Measurements from ENCODE around the gene SLC28A2. TPM values are rescaled to one million over a fixed set of nuclear protein-coding genes. Genes with fewer than 3 reads are reported as not detected.
A peak's percentile ranks its signal among the peaks of the same experiment; 100 is the strongest.

Gene SLC28A2
- total and polyA plus RNA-seq, 2 of the 13 experiments (the other 11 are each of a cell fraction or from before 2014, with no cell fraction given), result 0.01 to 0.11 TPM

DNA sequence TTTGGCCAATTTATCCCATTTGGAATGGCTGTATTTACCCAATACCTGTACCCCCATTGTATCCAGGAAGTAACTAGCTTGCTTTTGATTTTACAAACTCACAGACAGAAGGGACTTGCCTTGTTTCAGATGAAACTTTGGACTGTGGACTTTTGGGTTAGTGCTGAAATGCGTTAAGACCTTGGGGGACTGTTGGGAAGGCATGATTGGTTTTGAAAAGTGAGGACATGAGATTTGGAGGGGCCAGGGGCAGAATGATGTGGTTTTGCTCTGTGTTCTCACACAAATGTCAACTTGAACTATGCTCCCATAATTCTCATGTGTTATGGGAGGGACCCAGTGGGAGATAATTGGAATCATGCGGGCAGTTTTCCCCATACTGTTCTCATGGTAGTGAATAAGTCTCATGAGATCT is 46.9 kb downstream of the SLC28A2 start (continued):
- TF ChIP-seq, protein P1, sequence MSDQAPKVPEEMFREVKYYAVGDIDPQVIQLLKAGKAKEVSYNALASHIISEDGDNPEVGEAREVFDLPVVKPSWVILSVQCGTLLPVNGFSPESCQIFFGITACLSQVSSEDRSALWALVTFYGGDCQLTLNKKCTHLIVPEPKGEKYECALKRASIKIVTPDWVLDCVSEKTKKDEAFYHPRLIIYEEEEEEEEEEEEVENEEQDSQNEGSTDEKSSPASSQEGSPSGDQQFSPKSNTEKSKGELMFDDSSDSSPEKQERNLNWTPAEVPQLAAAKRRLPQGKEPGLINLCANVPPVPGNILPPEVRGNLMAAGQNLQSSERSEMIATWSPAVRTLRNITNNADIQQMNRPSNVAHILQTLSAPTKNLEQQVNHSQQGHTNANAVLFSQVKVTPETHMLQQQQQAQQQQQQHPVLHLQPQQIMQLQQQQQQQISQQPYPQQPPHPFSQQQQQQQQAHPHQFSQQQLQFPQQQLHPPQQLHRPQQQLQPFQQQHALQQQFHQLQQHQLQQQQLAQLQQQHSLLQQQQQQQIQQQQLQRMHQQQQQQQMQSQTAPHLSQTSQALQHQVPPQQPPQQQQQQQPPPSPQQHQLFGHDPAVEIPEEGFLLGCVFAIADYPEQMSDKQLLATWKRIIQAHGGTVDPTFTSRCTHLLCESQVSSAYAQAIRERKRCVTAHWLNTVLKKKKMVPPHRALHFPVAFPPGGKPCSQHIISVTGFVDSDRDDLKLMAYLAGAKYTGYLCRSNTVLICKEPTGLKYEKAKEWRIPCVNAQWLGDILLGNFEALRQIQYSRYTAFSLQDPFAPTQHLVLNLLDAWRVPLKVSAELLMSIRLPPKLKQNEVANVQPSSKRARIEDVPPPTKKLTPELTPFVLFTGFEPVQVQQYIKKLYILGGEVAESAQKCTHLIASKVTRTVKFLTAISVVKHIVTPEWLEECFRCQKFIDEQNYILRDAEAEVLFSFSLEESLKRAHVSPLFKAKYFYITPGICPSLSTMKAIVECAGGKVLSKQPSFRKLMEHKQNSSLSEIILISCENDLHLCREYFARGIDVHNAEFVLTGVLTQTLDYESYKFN (CRISPR knock-in tag; conservative IDR thresholded peaks at IDR 0.05), result peak; percentile 98
- peak; percentile 44; the same call in 1 of the 2 replicates for TF ChIP-seq ZNF501 (CRISPR knock-in tag; IDR thresholded peaks at IDR 0.05)
- peak; percentile 16; the same call in 1 of the 2 replicates for TF ChIP-seq NFYB (CRISPR knock-in tag; IDR thresholded peaks at IDR 0.05)
- TF ChIP-seq, protein P2, sequence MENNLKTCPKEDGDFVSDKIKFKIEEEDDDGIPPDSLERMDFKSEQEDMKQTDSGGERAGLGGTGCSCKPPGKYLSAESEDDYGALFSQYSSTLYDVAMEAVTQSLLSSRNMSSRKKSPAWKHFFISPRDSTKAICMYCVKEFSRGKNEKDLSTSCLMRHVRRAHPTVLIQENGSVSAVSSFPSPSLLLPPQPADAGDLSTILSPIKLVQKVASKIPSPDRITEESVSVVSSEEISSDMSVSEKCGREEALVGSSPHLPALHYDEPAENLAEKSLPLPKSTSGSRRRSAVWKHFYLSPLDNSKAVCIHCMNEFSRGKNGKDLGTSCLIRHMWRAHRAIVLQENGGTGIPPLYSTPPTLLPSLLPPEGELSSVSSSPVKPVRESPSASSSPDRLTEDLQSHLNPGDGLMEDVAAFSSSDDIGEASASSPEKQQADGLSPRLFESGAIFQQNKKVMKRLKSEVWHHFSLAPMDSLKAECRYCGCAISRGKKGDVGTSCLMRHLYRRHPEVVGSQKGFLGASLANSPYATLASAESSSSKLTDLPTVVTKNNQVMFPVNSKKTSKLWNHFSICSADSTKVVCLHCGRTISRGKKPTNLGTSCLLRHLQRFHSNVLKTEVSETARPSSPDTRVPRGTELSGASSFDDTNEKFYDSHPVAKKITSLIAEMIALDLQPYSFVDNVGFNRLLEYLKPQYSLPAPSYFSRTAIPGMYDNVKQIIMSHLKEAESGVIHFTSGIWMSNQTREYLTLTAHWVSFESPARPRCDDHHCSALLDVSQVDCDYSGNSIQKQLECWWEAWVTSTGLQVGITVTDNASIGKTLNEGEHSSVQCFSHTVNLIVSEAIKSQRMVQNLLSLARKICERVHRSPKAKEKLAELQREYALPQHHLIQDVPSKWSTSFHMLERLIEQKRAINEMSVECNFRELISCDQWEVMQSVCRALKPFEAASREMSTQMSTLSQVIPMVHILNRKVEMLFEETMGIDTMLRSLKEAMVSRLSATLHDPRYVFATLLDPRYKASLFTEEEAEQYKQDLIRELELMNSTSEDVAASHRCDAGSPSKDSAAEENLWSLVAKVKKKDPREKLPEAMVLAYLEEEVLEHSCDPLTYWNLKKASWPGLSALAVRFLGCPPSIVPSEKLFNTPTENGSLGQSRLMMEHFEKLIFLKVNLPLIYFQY (CRISPR knock-in tag; IDR thresholded peaks at IDR 0.05; ENCODE audit: borderline replicate concordance), result 0 out of 2 replicates have a peak, but pooled peaks have one; percentile 24
- TF ChIP-seq RARA (CRISPR knock-in tag; IDR thresholded peaks at IDR 0.05), result peak; percentile 73
- peak; percentile 59; the same call in 1 of the 2 replicates for TF ChIP-seq HMG20A (CRISPR knock-in tag; IDR thresholded peaks at IDR 0.05; ENCODE audit: borderline replicate concordance)
- TF ChIP-seq, protein P3, sequence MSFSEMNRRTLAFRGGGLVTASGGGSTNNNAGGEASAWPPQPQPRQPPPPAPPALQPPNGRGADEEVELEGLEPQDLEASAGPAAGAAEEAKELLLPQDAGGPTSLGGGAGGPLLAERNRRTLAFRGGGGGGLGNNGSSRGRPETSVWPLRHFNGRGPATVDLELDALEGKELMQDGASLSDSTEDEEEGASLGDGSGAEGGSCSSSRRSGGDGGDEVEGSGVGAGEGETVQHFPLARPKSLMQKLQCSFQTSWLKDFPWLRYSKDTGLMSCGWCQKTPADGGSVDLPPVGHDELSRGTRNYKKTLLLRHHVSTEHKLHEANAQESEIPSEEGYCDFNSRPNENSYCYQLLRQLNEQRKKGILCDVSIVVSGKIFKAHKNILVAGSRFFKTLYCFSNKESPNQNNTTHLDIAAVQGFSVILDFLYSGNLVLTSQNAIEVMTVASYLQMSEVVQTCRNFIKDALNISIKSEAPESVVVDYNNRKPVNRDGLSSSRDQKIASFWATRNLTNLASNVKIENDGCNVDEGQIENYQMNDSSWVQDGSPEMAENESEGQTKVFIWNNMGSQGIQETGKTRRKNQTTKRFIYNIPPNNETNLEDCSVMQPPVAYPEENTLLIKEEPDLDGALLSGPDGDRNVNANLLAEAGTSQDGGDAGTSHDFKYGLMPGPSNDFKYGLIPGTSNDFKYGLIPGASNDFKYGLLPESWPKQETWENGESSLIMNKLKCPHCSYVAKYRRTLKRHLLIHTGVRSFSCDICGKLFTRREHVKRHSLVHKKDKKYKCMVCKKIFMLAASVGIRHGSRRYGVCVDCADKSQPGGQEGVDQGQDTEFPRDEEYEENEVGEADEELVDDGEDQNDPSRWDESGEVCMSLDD (CRISPR knock-in tag; IDR thresholded peaks at IDR 0.05; ENCODE audit: borderline replicate concordance), result peak; percentile 90
- TF ChIP-seq SOX5 (CRISPR knock-in tag; IDR thresholded peaks at IDR 0.05; ENCODE audit: borderline replicate concordance), result peak; percentile 92
- peak; percentile 88; the same call in 1 of the 2 replicates for TF ChIP-seq MIER3 (CRISPR knock-in tag; IDR thresholded peaks at IDR 0.05; ENCODE audit: borderline replicate concordance)
- peak; percentile 50; the same call in 1 of the 2 replicates for TF ChIP-seq HOXA3 (CRISPR knock-in tag; IDR thresholded peaks at IDR 0.05)
- TF ChIP-seq ZBTB20 (CRISPR knock-in tag; IDR thresholded peaks at IDR 0.05; ENCODE audit: borderline replicate concordance, low read depth), result peak; percentile 54; the same call in 1 of the 2 replicates
- TF ChIP-seq ZNF607 (CRISPR knock-in tag; IDR thresholded peaks at IDR 0.05; ENCODE audit: borderline replicate concordance), result peak; percentile 67; the same call in 1 of the 2 replicates
- TF ChIP-seq, protein P4, sequence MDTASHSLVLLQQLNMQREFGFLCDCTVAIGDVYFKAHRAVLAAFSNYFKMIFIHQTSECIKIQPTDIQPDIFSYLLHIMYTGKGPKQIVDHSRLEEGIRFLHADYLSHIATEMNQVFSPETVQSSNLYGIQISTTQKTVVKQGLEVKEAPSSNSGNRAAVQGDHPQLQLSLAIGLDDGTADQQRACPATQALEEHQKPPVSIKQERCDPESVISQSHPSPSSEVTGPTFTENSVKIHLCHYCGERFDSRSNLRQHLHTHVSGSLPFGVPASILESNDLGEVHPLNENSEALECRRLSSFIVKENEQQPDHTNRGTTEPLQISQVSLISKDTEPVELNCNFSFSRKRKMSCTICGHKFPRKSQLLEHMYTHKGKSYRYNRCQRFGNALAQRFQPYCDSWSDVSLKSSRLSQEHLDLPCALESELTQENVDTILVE (CRISPR knock-in tag; IDR thresholded peaks at IDR 0.05), result 0 out of 2 replicates have a peak, but pooled peaks have one; percentile 61
- peak; percentile 80; the same call in 1 of the 2 replicates for TF ChIP-seq TARDBP (CRISPR knock-in tag; IDR thresholded peaks at IDR 0.05)
- TF ChIP-seq TP53 (CRISPR knock-in tag; conservative IDR thresholded peaks at IDR 0.05), result 0 out of 2 replicates have a peak, but pooled peaks have one; percentile 51
- peak; percentile 43; the same call in 1 of the 2 replicates for TF ChIP-seq ZNF563 (CRISPR knock-in tag; IDR thresholded peaks at IDR 0.05)
- TF ChIP-seq ZNF292 (CRISPR knock-in tag; IDR thresholded peaks at IDR 0.05; ENCODE audit: borderline replicate concordance, low read depth), result peak; percentile 62; the same call in 1 of the 2 replicates
